ENCODE data around the gene CCR5.
"Not testable (repeated sequence)": the region's sequence is repeated elsewhere in the genome, so short reads cannot be mapped to it uniquely, and the experiment has no call there.

CCR5 gene

DNA sequence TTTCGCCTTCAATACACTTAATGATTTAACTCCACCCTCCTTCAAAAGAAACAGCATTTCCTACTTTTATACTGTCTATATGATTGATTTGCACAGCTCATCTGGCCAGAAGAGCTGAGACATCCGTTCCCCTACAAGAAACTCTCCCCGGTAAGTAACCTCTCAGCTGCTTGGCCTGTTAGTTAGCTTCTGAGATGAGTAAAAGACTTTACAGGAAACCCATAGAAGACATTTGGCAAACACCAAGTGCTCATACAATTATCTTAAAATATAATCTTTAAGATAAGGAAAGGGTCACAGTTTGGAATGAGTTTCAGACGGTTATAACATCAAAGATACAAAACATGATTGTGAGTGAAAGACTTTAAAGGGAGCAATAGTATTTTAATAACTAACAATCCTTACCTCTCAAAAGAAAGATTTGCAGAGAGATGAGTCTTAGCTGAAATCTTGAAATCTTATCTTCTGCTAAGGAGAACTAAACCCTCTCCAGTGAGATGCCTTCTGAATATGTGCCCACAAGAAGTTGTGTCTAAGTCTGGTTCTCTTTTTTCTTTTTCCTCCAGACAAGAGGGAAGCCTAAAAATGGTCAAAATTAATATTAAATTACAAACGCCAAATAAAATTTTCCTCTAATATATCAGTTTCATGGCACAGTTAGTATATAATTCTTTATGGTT lies at the start of gene CCR5:
CCR5 (plus strand) TSS at position 108 of the 680 bp plus-strand sequence. CDS start 1,957 bp downstream, outside the sequence.
- no peak for DNase-seq

GRCh38 chr3:46321461-46322104 lies 49.2 kb upstream of the CCR5 start:
- DNase-seq: no peak

- DNase-seq: no peak
Measured at GRCh38 chr3:46324036-46324435, 46.7 kb upstream of the CCR5 start.

DNA sequence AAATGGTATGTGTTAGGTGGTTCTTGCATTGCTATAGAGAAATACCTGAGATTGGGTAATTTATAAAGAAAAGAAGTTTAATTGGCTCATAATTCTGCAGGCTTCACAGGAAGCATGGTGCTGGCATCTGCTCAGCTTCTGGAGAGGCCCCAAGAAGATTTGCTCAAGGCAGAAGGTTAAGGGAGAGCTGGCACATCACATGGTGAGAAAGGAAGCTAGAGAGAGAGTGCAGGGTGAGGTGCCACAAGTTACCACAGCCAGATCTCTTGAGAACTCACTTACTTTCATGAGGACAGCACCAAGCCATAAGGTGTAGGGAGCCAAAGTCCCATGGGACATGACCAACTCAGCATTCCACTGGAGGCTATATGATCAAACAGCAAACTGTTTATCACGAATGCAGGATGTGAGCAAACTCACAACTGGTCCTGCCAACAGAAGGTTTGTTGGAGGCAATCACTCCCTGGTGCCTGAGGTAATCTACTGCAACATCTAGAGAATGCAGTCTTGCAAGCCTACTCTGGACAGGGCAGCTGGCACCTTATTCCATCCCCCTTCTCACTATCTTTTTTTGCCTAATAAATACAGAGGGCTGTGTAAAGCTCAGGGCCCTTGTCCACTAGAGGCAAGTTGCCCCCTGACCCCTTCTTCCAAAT lies 45.0 kb upstream of the CCR5 start:
- DNase-seq: no peak

GRCh38 chr3:46330676-46331075 lies 40.1 kb upstream of the CCR5 start:
- not testable (repeated sequence) for DNase-seq

GRCh38 chr3:46334741-46335478 lies 35.8 kb upstream of the CCR5 start:
- no peak for DNase-seq

DNA sequence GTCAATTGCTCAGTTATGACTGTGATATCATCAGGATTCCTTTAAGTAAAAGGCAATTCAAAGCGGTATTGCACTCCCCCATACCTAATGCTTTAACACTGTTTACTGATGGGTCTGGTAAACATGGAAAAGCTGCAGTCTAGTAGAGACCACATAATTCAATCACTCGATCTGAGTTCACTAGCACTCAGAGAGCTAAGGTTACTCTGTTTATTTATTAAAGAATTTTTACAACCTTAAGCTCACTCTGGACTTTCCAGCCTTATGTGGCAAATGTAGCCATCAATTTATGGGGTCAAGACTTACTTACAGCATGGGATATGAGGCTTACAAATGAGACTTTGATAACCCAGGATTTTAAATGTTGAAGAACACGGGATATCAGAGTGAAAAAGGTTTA lies 35.2 kb upstream of the CCR5 start:
- no peak for DNase-seq

DNA sequence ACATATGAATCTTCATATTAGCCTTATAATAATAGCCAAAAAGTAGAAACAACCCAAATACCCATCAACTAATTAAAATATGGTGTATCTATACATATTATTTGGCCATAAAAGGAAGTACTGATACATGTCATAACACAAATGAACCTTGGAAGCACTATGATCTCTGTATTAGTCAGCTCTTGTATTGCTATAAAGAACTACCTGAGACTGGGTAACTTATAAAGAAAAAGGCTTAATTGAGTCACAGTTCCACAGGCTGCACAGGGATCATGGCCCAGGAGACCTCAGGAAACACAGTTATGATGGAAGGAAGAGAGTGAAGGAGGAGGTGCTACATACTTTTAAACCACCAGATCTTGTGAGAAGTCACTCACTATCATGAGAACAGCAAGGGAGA lies 32.8 kb upstream of the CCR5 start:
- no peak for DNase-seq

- DNase-seq: no peak
Measured at GRCh38 chr3:46338840-46339239, 31.9 kb upstream of the CCR5 start.

DNA sequence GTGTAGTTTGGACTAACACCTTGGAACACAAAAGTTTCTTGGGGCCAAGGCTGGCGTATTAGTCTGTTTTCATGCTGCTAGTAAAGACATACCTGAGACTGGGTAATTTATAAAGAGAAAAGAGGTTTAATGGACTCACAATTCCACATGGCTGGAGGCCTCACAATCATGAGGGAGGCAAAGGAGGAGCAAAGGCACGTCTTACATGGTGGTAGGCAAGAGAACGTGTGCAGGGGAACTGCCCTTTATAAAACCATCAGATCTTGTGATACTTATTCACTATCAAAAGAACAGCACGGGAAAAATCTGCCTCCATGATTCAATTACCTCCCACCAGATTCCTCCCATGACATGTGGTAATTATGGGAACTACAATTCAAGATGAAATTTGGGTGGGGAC lies 26.3 kb upstream of the CCR5 start:
- DNase-seq: no peak

GRCh38 chr3:46348823-46349482 lies 21.8 kb upstream of the CCR5 start:
- DNase-seq: no peak

- no peak for DNase-seq
Measured at GRCh38 chr3:46349484-46350261, 21.1 kb upstream of the CCR5 start.

- no peak for DNase-seq
Measured at GRCh38 chr3:46350262-46350565, 20.5 kb upstream of the CCR5 start.

GRCh38 chr3:46351646-46352045 lies 19.1 kb upstream of the CCR5 start:
- no peak for DNase-seq

- DNase-seq: no peak
Measured at GRCh38 chr3:46353090-46353489, 17.7 kb upstream of the CCR5 start.

GRCh38 chr3:46353647-46354410 lies 16.9 kb upstream of the CCR5 start, which contains the start of gene CCR2:
CCR2 (plus strand) TSS chr3:46354111; CDS start chr3:46357528, 3,417 bp downstream.
- no peak for DNase-seq

DNA sequence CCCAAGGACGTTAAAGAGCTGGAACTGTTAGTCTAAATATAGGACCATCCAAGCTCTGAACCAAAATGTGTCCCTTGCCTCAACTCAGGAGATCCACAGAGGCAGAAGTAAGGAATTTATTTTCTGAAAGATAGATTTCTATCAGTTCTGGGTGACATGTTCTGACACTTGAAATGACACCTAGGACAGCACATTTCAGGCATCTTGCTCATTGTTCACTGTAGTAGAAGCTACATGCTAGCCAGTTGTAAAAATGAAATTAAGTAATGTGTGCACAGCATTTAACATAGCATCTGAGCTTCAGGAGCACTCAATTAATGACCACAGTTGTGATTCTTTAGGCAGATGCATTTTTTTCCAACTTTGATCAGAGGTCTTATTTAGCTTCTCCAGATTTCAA lies 16.3 kb upstream of the CCR5 start:
- DNase-seq: no peak

DNA sequence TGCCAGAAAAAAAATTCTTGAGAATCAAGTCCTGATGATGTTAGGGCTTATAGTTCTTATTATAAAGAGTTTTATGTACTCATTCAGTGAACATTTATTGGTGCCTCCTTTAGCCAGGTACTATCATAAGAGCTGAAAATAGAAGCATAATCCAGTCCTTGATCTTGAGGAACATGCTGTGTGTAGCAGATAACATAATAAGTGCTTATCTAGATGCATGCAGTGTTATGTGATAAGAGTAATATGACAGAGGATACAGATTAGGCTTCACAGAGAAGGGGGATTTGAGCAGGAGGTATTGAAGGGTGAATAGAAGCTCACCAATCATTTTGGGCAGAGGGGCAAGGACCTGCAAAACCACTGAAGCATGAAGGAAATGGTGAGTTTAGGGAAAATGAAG lies 15.8 kb upstream of the CCR5 start:
- DNase-seq: no peak

- DNase-seq: no peak
Measured at GRCh38 chr3:46356276-46356675, 14.5 kb upstream of the CCR5 start.

DNA sequence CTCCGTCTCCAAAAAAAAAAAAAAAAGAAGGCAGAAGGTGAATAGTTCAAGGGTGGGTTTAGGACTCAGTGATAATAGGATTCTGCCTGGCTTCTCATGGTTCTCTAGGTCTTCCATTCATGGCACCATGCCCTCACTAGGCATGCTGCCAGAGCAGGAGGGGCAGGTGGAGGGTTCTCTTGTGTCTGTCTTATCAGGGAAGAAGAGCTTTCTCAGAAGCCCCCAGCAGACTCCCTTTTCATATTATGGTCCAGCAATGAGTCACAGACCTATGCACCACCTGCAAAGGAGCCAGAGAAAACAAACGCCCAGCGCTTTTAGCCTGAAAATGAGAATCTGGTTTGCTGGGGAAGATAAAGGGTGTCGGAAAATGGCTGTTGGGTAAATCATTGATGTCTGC lies 13.8 kb upstream of the CCR5 start:
- no peak for DNase-seq

DNA sequence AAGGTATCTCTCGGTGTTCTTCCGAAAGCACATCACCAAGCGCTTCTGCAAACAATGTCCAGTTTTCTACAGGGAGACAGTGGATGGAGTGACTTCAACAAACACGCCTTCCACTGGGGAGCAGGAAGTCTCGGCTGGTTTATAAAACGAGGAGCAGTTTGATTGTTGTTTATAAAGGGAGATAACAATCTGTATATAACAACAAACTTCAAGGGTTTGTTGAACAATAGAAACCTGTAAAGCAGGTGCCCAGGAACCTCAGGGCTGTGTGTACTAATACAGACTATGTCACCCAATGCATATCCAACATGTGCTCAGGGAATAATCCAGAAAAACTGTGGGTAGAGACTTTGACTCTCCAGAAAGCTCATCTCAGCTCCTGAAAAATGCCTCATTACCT lies 12.3 kb upstream of the CCR5 start:
- no peak for DNase-seq
